D721Med (cell line): Measurements from ENCODE around the gene EXOC1.
"Not testable (repeated sequence)": the region's sequence is repeated elsewhere in the genome, so short reads cannot be mapped to it uniquely, and the experiment has no call there.

Source experiments
- DNase-seq: peaks from one replicate; pipeline ENCODE4 v3.0.0; 2011; ENCODE audit warnings: low spot score; ENCODE audit not compliant: insufficient read length
- FAIRE-seq: peaks from 2 replicates; lab custom pipeline; 2011; peaks lifted over from hg19 to GRCh38; lab: Jason Lieb, UNC
- TF ChIP-seq, protein P1 (sequence below): IDR thresholded peaks from 2 replicates; pipeline ENCODE4 v1.5.1; 2012; ENCODE audit warnings: mild to moderate bottlenecking, control low read depth; ENCODE audit not compliant: insufficient read depth; ENCODE audit errors: missing control alignments

The EXOC1 gene

DNA sequence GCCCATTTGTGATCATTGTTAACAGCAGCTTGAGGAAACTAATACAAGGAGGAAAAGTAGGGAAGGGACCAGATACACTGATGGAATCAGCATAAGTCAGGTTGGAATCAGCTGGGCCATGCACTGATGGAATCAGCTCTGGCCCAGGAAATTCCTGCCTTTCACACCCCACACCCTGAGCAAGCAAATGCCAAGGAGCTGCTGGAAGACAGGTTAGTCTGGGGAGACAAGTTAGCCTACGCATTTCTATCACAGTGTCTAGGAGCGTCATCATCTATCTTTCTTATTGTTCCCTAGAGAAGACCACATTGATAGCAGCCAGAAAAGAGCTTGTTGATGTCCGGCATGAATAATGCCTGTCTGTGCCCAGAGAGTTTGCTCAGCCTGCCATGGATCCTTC is 79.1 kb downstream of the EXOC1 start:
- DNase-seq (no peak), FAIRE-seq (no peak)
- TF ChIP-seq, protein P1, sequence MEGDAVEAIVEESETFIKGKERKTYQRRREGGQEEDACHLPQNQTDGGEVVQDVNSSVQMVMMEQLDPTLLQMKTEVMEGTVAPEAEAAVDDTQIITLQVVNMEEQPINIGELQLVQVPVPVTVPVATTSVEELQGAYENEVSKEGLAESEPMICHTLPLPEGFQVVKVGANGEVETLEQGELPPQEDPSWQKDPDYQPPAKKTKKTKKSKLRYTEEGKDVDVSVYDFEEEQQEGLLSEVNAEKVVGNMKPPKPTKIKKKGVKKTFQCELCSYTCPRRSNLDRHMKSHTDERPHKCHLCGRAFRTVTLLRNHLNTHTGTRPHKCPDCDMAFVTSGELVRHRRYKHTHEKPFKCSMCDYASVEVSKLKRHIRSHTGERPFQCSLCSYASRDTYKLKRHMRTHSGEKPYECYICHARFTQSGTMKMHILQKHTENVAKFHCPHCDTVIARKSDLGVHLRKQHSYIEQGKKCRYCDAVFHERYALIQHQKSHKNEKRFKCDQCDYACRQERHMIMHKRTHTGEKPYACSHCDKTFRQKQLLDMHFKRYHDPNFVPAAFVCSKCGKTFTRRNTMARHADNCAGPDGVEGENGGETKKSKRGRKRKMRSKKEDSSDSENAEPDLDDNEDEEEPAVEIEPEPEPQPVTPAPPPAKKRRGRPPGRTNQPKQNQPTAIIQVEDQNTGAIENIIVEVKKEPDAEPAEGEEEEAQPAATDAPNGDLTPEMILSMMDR, result no peak

GRCh38 chr4:55933611-55934010 is 80.2 kb downstream of the EXOC1 start:
- DNase-seq (no peak), FAIRE-seq (no peak)
- TF ChIP-seq, protein P1, result no peak

- not testable (repeated sequence) for FAIRE-seq, DNase-seq
Measured at GRCh38 chr4:55935907-55936306, 82.5 kb downstream of the EXOC1 start.

GRCh38 chr4:55938481-55938880 is 85.0 kb downstream of the EXOC1 start:
- FAIRE-seq, result no peak

GRCh38 chr4:55939421-55939820 is 86.0 kb downstream of the EXOC1 start:
- DNase-seq (no peak), FAIRE-seq (no peak)
- TF ChIP-seq, protein P1, result no peak

More at GRCh38 chr4:55938481-55938880, 85.0 kb downstream of the EXOC1 start:
- TF ChIP-seq, protein P1, result no peak
- no peak for DNase-seq

- FAIRE-seq, result no peak
- TF ChIP-seq, protein P1, result no peak
- DNase-seq, result no peak
Measured at GRCh38 chr4:55941881-55942396, 88.5 kb downstream of the EXOC1 start.

- FAIRE-seq (no peak), DNase-seq (no peak)
- TF ChIP-seq, protein P1, result no peak
Measured at GRCh38 chr4:55947254-55947882, 93.9 kb downstream of the EXOC1 start.
